Testis (tissue), 3 donors: ENCODE measurements around the gene PEAK3. TPM values are rescaled to one million over a fixed set of nuclear protein-coding genes. Genes with fewer than 3 reads are reported as not detected.

ENCODE experiments used
- DNase-seq: peaks from one replicate; pipeline ENCODE4 v3.0.0-alpha.2; 2019
- H3K27ac ChIP-seq, 2 donors: fragments of 200-600 bp; sonication (generic); one replicate each; pipeline ENCODE4 v1.5.1; 2019
- H3K27me3 ChIP-seq: fragments of 200-600 bp; sonication (generic); one replicate; pipeline ENCODE4 v1.5.1; 2019
- H3K36me3 ChIP-seq: fragments of 200-600 bp; sonication (generic); one replicate; pipeline ENCODE4 v1.5.1; 2017; ENCODE audit warnings: low read depth; ENCODE audit errors: missing control alignments
- H3K4me1 ChIP-seq: fragments of 200-600 bp; sonication (generic); one replicate; pipeline ENCODE4 v1.5.1; 2019
- H3K4me3 ChIP-seq, 2 donors: fragments of 200-600 bp; sonication (generic); one replicate each; pipeline ENCODE4 v1.5.1; 2017 to 2019
- H3K9me3 ChIP-seq: fragments of 200-600 bp; sonication (generic); one replicate; pipeline ENCODE4 v1.5.1; 2017
- POLR2A ChIP-seq: fragments of 450-650 bp; IDR thresholded peaks from one replicate; pipeline ENCODE4 v1.6.1; 2017; ENCODE audit warnings: antibody characterized with exemption, mild to moderate bottlenecking, moderate library complexity
- WGBS, 2 donors: methylation state at CpG; one replicate each; pipeline ENCODE4 v1.1.5; 2018; 5-methylcytosine and 5-hydroxymethylcytosine counted together
- intact Hi-C: fragments of 100-400 bp; cut with DNase I; formaldehyde crosslinking; loops from one replicate; pipeline ENCODE4 v1.15.1; 2023; ENCODE audit warnings: low total_unique reads
- polyA plus RNA-seq: library from polyadenylated mRNA; stranded (reverse); fragments of 350-450 nt; fragmentation: Illumina TruSeq; extraction: RNeasy Lipid Tissue Mini Kit (QIAGEN cat#74804); gene quantifications from one replicate; pipeline ENCODE4 v1.2.3, GENCODE V29; 2014; ENCODE audit warnings: low read depth, low replicate concordance; ENCODE audit not compliant: insufficient read depth
- total RNA-seq, 2 donors: library from RNA; depleted of rRNA; stranded (reverse); fragments of >200 nt; gene quantifications; one replicate each; pipeline ENCODE4 v1.2.3, GENCODE V29; 2016
- TF ChIP-seq, protein P1 (sequence below), 3 experiments: fragments of 450-650 bp in 2 of 3; fragments of 200-600 bp in 1 of 3; sonication (generic) in 1 of 3; IDR thresholded peaks; one replicate each; pipeline ENCODE4 v1.5.1; 2016 to 2019; ENCODE audit warnings: antibody characterized with exemption in 3 of 3, mild to moderate bottlenecking in 2 of 3, moderate library complexity in 1 of 3

Gene PEAK3
- total and polyA plus RNA-seq, 3 donors from 2014 or later: 0.16 to 0.55 (median 0.37) TPM

DNA sequence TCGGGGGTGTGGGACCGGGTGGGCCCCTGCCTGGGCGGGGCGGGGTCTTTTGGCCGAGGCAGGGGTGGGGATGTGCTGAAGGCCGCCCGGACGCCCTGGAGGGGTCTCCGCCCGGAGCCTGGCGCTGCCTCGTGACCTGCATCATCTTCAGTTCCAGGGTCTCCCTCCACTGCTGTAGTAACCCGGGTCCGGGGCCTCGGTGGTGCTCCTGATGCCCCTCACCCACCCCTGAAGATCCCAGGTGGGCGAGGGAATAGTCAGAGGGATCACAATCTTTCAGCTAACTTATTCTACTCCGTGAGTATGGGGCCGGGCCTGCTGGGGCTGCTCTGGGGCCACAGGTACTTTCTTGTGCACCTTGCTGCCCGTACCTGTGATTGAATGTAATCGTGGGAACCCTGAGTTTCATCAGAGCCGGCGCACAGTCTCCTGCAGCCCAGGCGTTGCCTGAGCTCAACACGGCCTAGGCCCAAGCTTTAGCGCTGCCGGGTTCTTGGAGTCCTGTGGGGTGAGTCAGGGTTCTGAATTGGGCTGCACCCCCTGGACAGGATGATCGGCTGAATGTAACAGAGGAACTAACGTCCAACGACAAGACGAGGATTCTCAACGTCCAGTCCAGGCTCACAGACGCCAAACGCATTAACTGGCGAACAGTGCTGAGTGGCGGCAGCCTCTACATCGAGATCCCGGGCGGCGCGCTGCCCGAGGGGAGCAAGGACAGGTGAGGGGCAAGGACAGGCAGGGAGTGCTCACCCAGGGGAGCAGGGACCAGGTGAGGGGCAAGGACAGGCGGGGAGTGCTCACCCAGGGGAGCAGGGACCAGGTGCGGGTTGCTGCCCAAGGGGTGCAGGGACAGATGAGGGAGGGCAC lies 10.5 kb downstream of the PEAK3 start:
- H3K4me1 ChIP-seq: peaks cover 50% of the 10 kb centered on the region

DNA sequence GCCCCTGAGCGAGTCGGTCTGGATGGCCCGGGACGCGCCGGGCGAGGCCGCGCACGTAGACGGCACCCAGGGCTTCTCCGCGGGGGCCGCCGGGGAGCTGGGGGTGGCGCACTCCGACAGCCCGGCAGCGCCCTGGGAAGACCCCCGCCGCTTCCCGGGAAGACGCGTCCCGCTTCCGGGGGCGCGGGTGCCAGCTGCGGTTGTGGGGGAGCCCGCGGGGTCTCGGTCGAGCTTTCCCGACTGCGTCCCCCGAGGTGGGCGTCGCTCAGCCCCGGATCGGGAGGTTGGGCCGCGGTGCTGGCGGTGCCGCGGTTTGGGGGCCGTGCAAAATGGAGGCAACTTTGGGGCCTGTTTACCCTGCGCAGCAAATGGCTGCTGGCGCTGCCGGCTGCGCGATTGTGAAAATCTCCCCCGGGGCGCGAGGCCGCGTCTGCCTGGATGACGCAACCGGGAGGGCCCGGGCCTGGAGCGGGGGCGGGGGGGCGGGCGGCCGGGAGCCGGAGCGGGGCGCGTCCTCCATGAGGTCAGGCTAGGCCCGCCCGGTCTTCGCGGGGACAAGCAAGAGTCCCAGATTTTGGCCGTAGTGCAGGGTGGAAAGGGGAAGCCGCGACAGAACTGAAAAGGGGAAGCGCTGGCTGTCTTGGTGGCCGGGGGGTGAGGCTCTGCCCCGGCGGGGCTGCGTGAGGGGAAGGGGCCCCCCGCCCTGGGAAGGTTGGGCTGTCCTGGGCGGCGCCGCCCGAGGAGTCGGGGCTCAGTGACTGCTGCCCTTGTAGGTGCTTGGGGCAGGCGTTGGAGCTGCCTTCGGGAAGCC lies 11.3 kb downstream of the PEAK3 start:
- Histone ChIP-seq H3K36me3 (no peaks in the 10 kb centered on the region), H3K4me3 (peak overlapping the region; percentile 80 to 100), H3K4me1 (peaks cover 43% of the 10 kb centered on the region), H3K27me3 (no peaks in the 10 kb centered on the region), H3K27ac (peak overlapping the region; percentile 99), H3K9me3 (no peaks in the 10 kb centered on the region)
- intact Hi-C loops: loop anchor here (5.0 to 10.0 kb wide), 3 partner anchors 38 to 124 kb away; partner anchors contain the start of gene AP3D1
- TF ChIP-seq, protein P1, sequence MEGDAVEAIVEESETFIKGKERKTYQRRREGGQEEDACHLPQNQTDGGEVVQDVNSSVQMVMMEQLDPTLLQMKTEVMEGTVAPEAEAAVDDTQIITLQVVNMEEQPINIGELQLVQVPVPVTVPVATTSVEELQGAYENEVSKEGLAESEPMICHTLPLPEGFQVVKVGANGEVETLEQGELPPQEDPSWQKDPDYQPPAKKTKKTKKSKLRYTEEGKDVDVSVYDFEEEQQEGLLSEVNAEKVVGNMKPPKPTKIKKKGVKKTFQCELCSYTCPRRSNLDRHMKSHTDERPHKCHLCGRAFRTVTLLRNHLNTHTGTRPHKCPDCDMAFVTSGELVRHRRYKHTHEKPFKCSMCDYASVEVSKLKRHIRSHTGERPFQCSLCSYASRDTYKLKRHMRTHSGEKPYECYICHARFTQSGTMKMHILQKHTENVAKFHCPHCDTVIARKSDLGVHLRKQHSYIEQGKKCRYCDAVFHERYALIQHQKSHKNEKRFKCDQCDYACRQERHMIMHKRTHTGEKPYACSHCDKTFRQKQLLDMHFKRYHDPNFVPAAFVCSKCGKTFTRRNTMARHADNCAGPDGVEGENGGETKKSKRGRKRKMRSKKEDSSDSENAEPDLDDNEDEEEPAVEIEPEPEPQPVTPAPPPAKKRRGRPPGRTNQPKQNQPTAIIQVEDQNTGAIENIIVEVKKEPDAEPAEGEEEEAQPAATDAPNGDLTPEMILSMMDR (IDR thresholded peaks at IDR 0.05): no peak
- TF ChIP-seq POLR2A: no peak
- 0 to 1% methylated on average over 12 to 60 of the region's 88 CpGs for WGBS, 2 donors
- peak; percentile 79 for DNase-seq

More for the DNA sequence above, 10.5 kb downstream of the PEAK3 start:
- WGBS, 2 donors: 13 to 15% methylated on average over 25 to 39 of the region's 43 CpGs
- H3K9me3 ChIP-seq: no peaks in the 10 kb centered on the region
- peak overlapping the region; percentile 99 for H3K27ac ChIP-seq
- no peaks in the 10 kb centered on the region for H3K36me3 ChIP-seq
- DNase-seq: no peak
- intact Hi-C loops: loop anchor here (5.0 to 10.0 kb wide), 3 partner anchors 39 to 123 kb away; partner anchors contain the start of gene AP3D1
- H3K4me3 ChIP-seq: peak overlapping the region; percentile 80 to 100
- H3K27me3 ChIP-seq: no peaks in the 10 kb centered on the region
- TF ChIP-seq, protein P1 (IDR thresholded peaks at IDR 0.05): no peak
- no peak for TF ChIP-seq POLR2A

DNA sequence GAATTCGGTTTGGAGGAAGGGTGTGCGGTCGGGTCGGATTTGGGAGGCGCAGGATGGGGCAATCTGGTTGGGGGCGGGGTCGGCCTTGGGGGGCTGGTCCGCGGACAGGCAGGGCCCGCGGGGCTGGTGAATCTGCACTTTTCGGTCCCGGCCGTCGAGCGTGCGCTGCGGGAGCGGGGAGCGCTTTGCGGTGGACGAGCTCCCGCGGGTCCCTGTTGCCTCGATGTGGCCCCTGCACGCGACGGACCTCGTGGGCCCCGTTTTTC lies 11.9 kb downstream of the PEAK3 start:
- no peak for DNase-seq
- WGBS, 2 donors: 0% methylated on average over 12 to 13 of the region's 30 CpGs
- H3K4me1 ChIP-seq: peaks cover 37% of the 10 kb centered on the region
- no peaks in the 10 kb centered on the region for H3K9me3 ChIP-seq
- H3K27me3 ChIP-seq: no peaks in the 10 kb centered on the region
- H3K27ac ChIP-seq: peak overlapping the region; percentile 99
- H3K4me3 ChIP-seq: peak overlapping the region; percentile 80 to 100
- no peaks in the 10 kb centered on the region for H3K36me3 ChIP-seq
- intact Hi-C loops: loop anchor here (5.0 to 10.0 kb wide), 3 partner anchors 38 to 125 kb away; partner anchors contain the start of gene AP3D1
- TF ChIP-seq, protein P1 (IDR thresholded peaks at IDR 0.05): no peak
- no peak for TF ChIP-seq POLR2A

DNA sequence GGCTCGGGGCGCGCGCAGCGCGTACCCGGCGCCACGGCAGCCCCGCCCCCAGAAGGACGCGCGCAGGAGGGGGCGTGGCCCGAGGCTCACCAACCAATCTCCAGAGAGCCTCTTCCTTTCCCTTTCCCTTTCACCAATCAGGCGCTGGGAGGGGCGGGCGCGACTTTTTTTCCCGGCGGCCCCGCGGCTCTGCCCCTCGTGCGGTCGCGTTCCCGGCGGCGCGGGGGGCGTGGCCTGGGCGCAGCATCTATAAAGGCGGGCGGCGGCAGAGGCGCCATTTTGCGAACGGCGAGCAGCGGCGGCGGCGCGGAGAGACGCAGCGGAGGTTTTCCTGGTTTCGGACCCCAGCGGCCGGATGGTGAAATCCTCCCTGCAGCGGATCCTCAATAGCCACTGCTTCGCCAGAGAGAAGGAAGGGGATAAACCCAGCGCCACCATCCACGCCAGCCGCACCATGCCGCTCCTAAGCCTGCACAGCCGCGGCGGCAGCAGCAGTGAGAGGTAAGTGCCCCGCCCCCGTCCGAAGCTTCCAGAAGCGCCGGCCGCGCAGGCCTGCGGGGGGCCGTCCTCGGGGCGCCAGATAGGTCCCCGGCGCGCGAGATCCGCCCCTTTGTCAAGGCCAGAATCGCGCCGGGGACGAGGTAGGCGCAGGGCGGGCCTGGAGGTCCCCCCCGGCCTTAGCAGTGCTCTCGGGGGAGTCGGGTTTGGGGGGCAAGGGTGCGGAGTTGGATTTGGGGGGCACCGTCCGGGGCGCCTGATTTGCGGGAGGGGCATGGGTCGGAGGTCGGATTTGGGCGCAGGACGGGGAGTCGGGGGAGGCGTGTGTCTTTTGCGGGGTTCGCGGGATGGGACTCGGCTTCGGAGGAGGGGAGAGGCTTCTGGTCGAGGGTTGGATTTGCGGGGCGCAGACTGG lies 12.5 kb downstream of the PEAK3 start:
- Histone ChIP-seq H3K27me3 (no peaks in the 10 kb centered on the region), H3K9me3 (no peaks in the 10 kb centered on the region), H3K27ac (peak overlapping the region; percentile 99), H3K36me3 (no peaks in the 10 kb centered on the region), H3K4me3 (peak overlapping the region; percentile 80 to 100), H3K4me1 (peaks cover 34% of the 10 kb centered on the region)
- DNase-seq: peak; percentile 98
- intact Hi-C loops: loop anchor here (5.0 to 10.0 kb wide), 3 partner anchors 37 to 125 kb away; partner anchors contain the start of gene AP3D1
- TF ChIP-seq, protein P1 (IDR thresholded peaks at IDR 0.05): peak in 2 of 3 experiments; percentile 47 to 71
- peak; percentile 100 for TF ChIP-seq POLR2A
- 0 to 1% methylated on average over 4 to 91 of the region's 103 CpGs for WGBS, 2 donors
